ENCODE data around the gene STXBP5. TPM values are rescaled to one million over a fixed set of nuclear protein-coding genes. Genes with fewer than 3 reads are reported as not detected.

STXBP5 gene
- total RNA-seq, 6 donors from 2014 or later = 10.5 to 26.5 (median 15.7) TPM

- H3K9me3 ChIP-seq = no peaks in the 10 kb centered on the region
- TF ChIP-seq CTCF (IDR thresholded peaks at IDR 0.05) (no peak), POLR2A (IDR thresholded peaks at IDR 0.05) (no peak), EP300 (IDR thresholded peaks at IDR 0.05) (no peak), POLR2AphosphoS5 (IDR thresholded peaks at IDR 0.05) (no peak)
- H3K4me1 ChIP-seq = peaks cover 6 to 11% (median 8%) of the 10 kb centered on the region in 4 donors
- H3K4me3 ChIP-seq = no peak overlapping the region
- H3K36me3 ChIP-seq = no peaks in the 10 kb centered on the region
- ATAC-seq (ENCODE audit: low FRiP score in 2 of 2) = no peak
- no peaks in the 10 kb centered on the region for H3K27me3 ChIP-seq
- no peak overlapping the region for H3K27ac ChIP-seq
- 91 to 98% methylated on average over 2 of the region's 2 CpGs for WGBS, 2 donors
- no peak for DNase-seq
Measured at GRCh38 chr6:147226163-147226724, 22.0 kb downstream of the STXBP5 start.

GRCh38 chr6:147226877-147227276 is 22.7 kb downstream of the STXBP5 start:
- TF ChIP-seq POLR2AphosphoS5 (IDR thresholded peaks at IDR 0.05) (no peak), EP300 (IDR thresholded peaks at IDR 0.05) (no peak), CTCF (IDR thresholded peaks at IDR 0.05) (no peak), POLR2A (IDR thresholded peaks at IDR 0.05) (no peak)
- no peaks in the 10 kb centered on the region for H3K36me3 ChIP-seq

GRCh38 chr6:147227770-147228320 is 23.6 kb downstream of the STXBP5 start:
- no peak overlapping the region for H3K27ac ChIP-seq
- no peak overlapping the region for H3K4me3 ChIP-seq
- no peaks in the 10 kb centered on the region for H3K9me3 ChIP-seq
- TF ChIP-seq POLR2AphosphoS5 (IDR thresholded peaks at IDR 0.05) = no peak
- TF ChIP-seq CTCF (IDR thresholded peaks at IDR 0.05) = no peak
- no peak for TF ChIP-seq EP300 (IDR thresholded peaks at IDR 0.05)
- no peak for TF ChIP-seq POLR2A (IDR thresholded peaks at IDR 0.05)
- H3K27me3 ChIP-seq = no peaks in the 10 kb centered on the region
- no peaks in the 10 kb centered on the region for H3K36me3 ChIP-seq
- ATAC-seq (ENCODE audit: low FRiP score in 2 of 2) (no peak), DNase-seq (no peak)
- H3K4me1 ChIP-seq = peaks cover 0 to 5% (median 0%) of the 10 kb centered on the region in 4 donors
- WGBS, 2 donors = 74 to 95% methylated on average over 1 of the region's 1 CpG

More at GRCh38 chr6:147226877-147227276, 22.7 kb downstream of the STXBP5 start:
- no peak for DNase-seq
- ATAC-seq (ENCODE audit: low FRiP score in 2 of 2) = no peak
- Histone ChIP-seq H3K4me3 (no peak overlapping the region), H3K9me3 (no peaks in the 10 kb centered on the region), H3K4me1 (peaks cover 6 to 8% (median 7%) of the 10 kb centered on the region in 4 donors), H3K27ac (no peak overlapping the region), H3K27me3 (no peaks in the 10 kb centered on the region)
- WGBS, 2 donors = 100% methylated on average over 1 of the region's 1 CpG

- DNase-seq (no peak), ATAC-seq (ENCODE audit: low FRiP score in 2 of 2) (no peak)
- Histone ChIP-seq H3K9me3 (no peaks in the 10 kb centered on the region), H3K27me3 (no peaks in the 10 kb centered on the region), H3K4me1 (peaks cover 0 to 5% (median 0%) of the 10 kb centered on the region in 4 donors), H3K36me3 (no peaks in the 10 kb centered on the region), H3K4me3 (no peak overlapping the region), H3K27ac (no peak overlapping the region)
- WGBS, 2 donors = 73 to 77% methylated on average over 1 of the region's 1 CpG
- TF ChIP-seq CTCF (IDR thresholded peaks at IDR 0.05) (no peak), POLR2AphosphoS5 (IDR thresholded peaks at IDR 0.05) (no peak), EP300 (IDR thresholded peaks at IDR 0.05) (no peak), POLR2A (IDR thresholded peaks at IDR 0.05) (no peak)
Measured at GRCh38 chr6:147231589-147231988, 27.4 kb downstream of the STXBP5 start.

- H3K9me3 ChIP-seq = no peaks in the 10 kb centered on the region
- no peak for TF ChIP-seq CTCF (IDR thresholded peaks at IDR 0.05)
- TF ChIP-seq POLR2A (IDR thresholded peaks at IDR 0.05) = no peak
- no peak for TF ChIP-seq POLR2AphosphoS5 (IDR thresholded peaks at IDR 0.05)
- TF ChIP-seq EP300 (IDR thresholded peaks at IDR 0.05) = no peak
- WGBS, 2 donors = 98 to 99% methylated on average over 2 of the region's 2 CpGs
- no peak for DNase-seq
- H3K4me3 ChIP-seq = no peak overlapping the region
- H3K4me1 ChIP-seq = peaks cover 0 to 5% (median 0%) of the 10 kb centered on the region in 4 donors
- no peaks in the 10 kb centered on the region for H3K27me3 ChIP-seq
- no peak overlapping the region for H3K27ac ChIP-seq
- ATAC-seq (ENCODE audit: low FRiP score in 2 of 2) = no peak
- H3K36me3 ChIP-seq = peaks cover 0 to 7% (median 4%) of the 10 kb centered on the region in 4 donors
Measured at GRCh38 chr6:147234685-147235084, 30.5 kb downstream of the STXBP5 start.

All from upper lobe of left lung (tissue), 6 donors.